22Rv1 (cell line): ENCODE measurements around the gene ENTPD2.

Source experiments
- CTCF ChIP-seq: fragments of 450-650 bp; IDR thresholded peaks from 2 replicates; pipeline ENCODE4 v1.5.1; 2017; ENCODE audit warnings: mild to moderate bottlenecking
- ZFX ChIP-seq: fragments of 450-650 bp; IDR thresholded peaks from 2 replicates; pipeline ENCODE4 v1.6.1; 2017; ENCODE audit warnings: antibody characterized with exemption, borderline replicate concordance

GRCh38 chr9:137063311-137064026 is 9.6 kb upstream of the ENTPD2 start:
- TF ChIP-seq CTCF (no peak), ZFX (no peak)
